H9 (cell line): ENCODE measurements around the gene SLC19A1. TPM values are rescaled to one million over a fixed set of nuclear protein-coding genes. Genes with fewer than 3 reads are reported as not detected.
"Not testable (repeated sequence)": the region's sequence is repeated elsewhere in the genome, so short reads cannot be mapped to it uniquely, and the experiment has no call there.

Source experiments
- DNase-seq: peaks from one replicate; pipeline ENCODE4 v3.0.0-alpha.2; 2017
- H2AFZ ChIP-seq: one replicate; pipeline ENCODE4 v1.6.1; 2013; ENCODE audit warnings: mild to moderate bottlenecking, low read length, control low read depth, moderate library complexity
- H2AK5ac ChIP-seq: 2 replicates; pipeline ENCODE4 v1.6.1; 2013; ENCODE audit warnings: low read length, control low read depth, mixed read lengths; ENCODE audit not compliant: insufficient read length
- H2BK120ac ChIP-seq: one replicate; pipeline ENCODE4 v1.6.1; 2013; ENCODE audit warnings: low read depth, mild to moderate bottlenecking, low read length, control low read depth, inconsistent platforms; ENCODE audit not compliant: poor library complexity, severe bottlenecking
- H2BK12ac ChIP-seq: 2 replicates; pipeline ENCODE4 v1.6.1; 2013; ENCODE audit warnings: low read length, control low read depth, mixed read lengths, low read depth; ENCODE audit not compliant: insufficient read length
- H2BK15ac ChIP-seq: 2 replicates; pipeline ENCODE4 v1.6.1; 2013; ENCODE audit warnings: low read depth, low read length, control low read depth
- H2BK20ac ChIP-seq: one replicate; pipeline ENCODE4 v1.6.1; 2013; ENCODE audit warnings: low read depth, mild to moderate bottlenecking, low read length, control low read depth, inconsistent platforms; ENCODE audit not compliant: poor library complexity, severe bottlenecking
- H2BK5ac ChIP-seq: 2 replicates; pipeline ENCODE4 v1.6.1; 2013; ENCODE audit warnings: low read length, control low read depth, mixed read lengths; ENCODE audit not compliant: insufficient read length
- H3K14ac ChIP-seq: 2 replicates; pipeline ENCODE4 v1.6.1; 2013; ENCODE audit warnings: low read length, control low read depth; ENCODE audit not compliant: insufficient read depth
- H3K18ac ChIP-seq: 2 replicates; pipeline ENCODE4 v1.6.1; 2013; ENCODE audit warnings: low read depth, mild to moderate bottlenecking, mixed read lengths, low read length, control low read depth; ENCODE audit not compliant: insufficient read length
- H3K23ac ChIP-seq: 2 replicates; pipeline ENCODE4 v1.6.1; 2013; ENCODE audit warnings: low read length, control low read depth, mixed read lengths, low read depth; ENCODE audit not compliant: insufficient read length
- H3K23me2 ChIP-seq: 2 replicates; pipeline ENCODE4 v1.6.1; 2013; ENCODE audit warnings: low read depth, mild to moderate bottlenecking, mixed read lengths, low read length, control low read depth; ENCODE audit not compliant: insufficient read length, poor library complexity, severe bottlenecking
- H3K27ac ChIP-seq: 2 replicates; pipeline ENCODE4 v1.5.1; 2013; ENCODE audit warnings: low read length, control low read depth, mixed read lengths, low read depth; ENCODE audit not compliant: insufficient read length
- H3K27me3 ChIP-seq: 2 replicates; pipeline ENCODE4 v1.6.1; 2013; ENCODE audit warnings: low read length, control low read depth, inconsistent platforms; ENCODE audit not compliant: insufficient read depth
- H3K4ac ChIP-seq: 2 replicates; pipeline ENCODE4 v1.6.1; 2013; ENCODE audit warnings: low read depth, mild to moderate bottlenecking, control low read depth, inconsistent platforms, low read length, moderate library complexity
- H3K4me1 ChIP-seq: 2 replicates; pipeline ENCODE4 v1.6.1; 2013; ENCODE audit warnings: low read length, control low read depth, inconsistent platforms; ENCODE audit not compliant: insufficient read depth
- H3K4me2 ChIP-seq: 2 replicates; pipeline ENCODE4 v1.6.1; 2013; ENCODE audit warnings: low read length, control low read depth, mixed read lengths; ENCODE audit not compliant: insufficient read length, insufficient read depth
- H3K56ac ChIP-seq: 2 replicates; pipeline ENCODE4 v1.6.1; 2013; ENCODE audit warnings: low read depth, mild to moderate bottlenecking, mixed read lengths, low read length, control low read depth; ENCODE audit not compliant: insufficient read length
- H3K79me1 ChIP-seq: 2 replicates; pipeline ENCODE4 v1.6.1; 2013; ENCODE audit warnings: low read depth, mild to moderate bottlenecking, moderate library complexity, low read length, control low read depth, inconsistent platforms; ENCODE audit not compliant: insufficient read depth, poor library complexity, severe bottlenecking
- H3K79me2 ChIP-seq: 2 replicates; pipeline ENCODE4 v1.6.1; 2013; ENCODE audit warnings: low read length, control low read depth, inconsistent platforms; ENCODE audit not compliant: insufficient read depth
- H3K9ac ChIP-seq: 2 replicates; pipeline ENCODE4 v1.6.1; 2013; ENCODE audit warnings: low read length, control low read depth, mixed read lengths; ENCODE audit not compliant: insufficient read length; ENCODE audit errors: extremely low read depth
- H3K9me3 ChIP-seq: one replicate; pipeline ENCODE4 v1.6.1; 2013; ENCODE audit warnings: low read depth, low read length, inconsistent platforms; ENCODE audit not compliant: control insufficient read depth
- H3T11ph ChIP-seq: one replicate; pipeline ENCODE4 v1.6.1; 2013; ENCODE audit warnings: mild to moderate bottlenecking, low read length, control low read depth, inconsistent platforms
- H4K20me1 ChIP-seq: one replicate; pipeline ENCODE4 v1.6.1; 2013; ENCODE audit not compliant: control insufficient read depth, insufficient read length, insufficient read depth
- H4K5ac ChIP-seq: 2 replicates; pipeline ENCODE4 v1.6.1; 2013; ENCODE audit warnings: low read depth, mild to moderate bottlenecking, mixed read lengths, low read length, control low read depth; ENCODE audit not compliant: insufficient read length
- H4K8ac ChIP-seq: replicated peaks from 2 replicates; pipeline ENCODE4 v1.6.1; 2013; ENCODE audit warnings: low read length, control low read depth, mixed read lengths, low read depth; ENCODE audit not compliant: insufficient read length
- H4K91ac ChIP-seq: 2 replicates; pipeline ENCODE4 v1.6.1; 2013; ENCODE audit warnings: low read depth, mild to moderate bottlenecking, moderate library complexity, mixed read lengths, low read length, control low read depth; ENCODE audit not compliant: insufficient read length
- H3K27ac Mint-ChIP-seq, 3 experiments: 2 replicates in 2 of 3; 3 replicates in 1 of 3; pipeline ENCODE4 v1.8.0; 2020 to 2021; ENCODE audit warnings: mixed read lengths in 3 of 3, mild to moderate bottlenecking in 1 of 3, moderate library complexity in 1 of 3
- H3K27me3 Mint-ChIP-seq: 2 replicates; pipeline ENCODE4 v1.8.0; 2021; ENCODE audit warnings: low read depth, mild to moderate bottlenecking, moderate library complexity, mixed read lengths
- H3K36me3 Mint-ChIP-seq, 3 experiments: 2 replicates in 2 of 3; 3 replicates in 1 of 3; pipeline ENCODE4 v1.8.0; 2020 to 2021; ENCODE audit warnings: low read depth in 3 of 3, mixed read lengths in 3 of 3; ENCODE audit not compliant: insufficient read depth in 1 of 3
- H3K4me1 Mint-ChIP-seq, 2 experiments: 2 replicates each; pipeline ENCODE4 v1.8.0; 2020; ENCODE audit warnings: mixed read lengths in 2 of 2
- H3K4me3 Mint-ChIP-seq, 2 experiments: 2 replicates in 1 of 2; 3 replicates in 1 of 2; pipeline ENCODE4 v1.8.0; 2020 to 2021; ENCODE audit warnings: mild to moderate bottlenecking in 2 of 2, mixed read lengths in 2 of 2, moderate library complexity in 1 of 2
- H3K9me3 Mint-ChIP-seq, 2 experiments: 2 replicates in 1 of 2; 3 replicates in 1 of 2; pipeline ENCODE4 v1.8.0; 2020; ENCODE audit warnings: mild to moderate bottlenecking in 2 of 2, mixed read lengths in 2 of 2, moderate library complexity in 1 of 2
- WGBS: extraction: QIAGEN DNeasy Blood & Tissue Kit; methylation state at CpG from one replicate; pipeline ENCODE4 v1.1.7; 2013; ENCODE audit warnings: missing lambda C conversion rate, low lambda C conversion rate, mixed read lengths; ENCODE audit not compliant: insufficient read length; ENCODE audit errors: extremely low coverage; 5-methylcytosine and 5-hydroxymethylcytosine counted together
- total RNA-seq: library from RNA; stranded (reverse); gene quantifications from 2 replicates; pipeline ENCODE4 v1.2.1, GENCODE V29; 2021
- TF ChIP-seq, protein P1 (sequence below): fragments of 200-600 bp; sonication (generic); conservative IDR thresholded peaks from 3 replicates; pipeline ENCODE4 v1.8.0; 2021; ENCODE audit warnings: antibody characterized with exemption, mild to moderate bottlenecking

The SLC19A1 gene
- total RNA-seq, 1 experiment from 2014 or later: 32.4 TPM

DNA sequence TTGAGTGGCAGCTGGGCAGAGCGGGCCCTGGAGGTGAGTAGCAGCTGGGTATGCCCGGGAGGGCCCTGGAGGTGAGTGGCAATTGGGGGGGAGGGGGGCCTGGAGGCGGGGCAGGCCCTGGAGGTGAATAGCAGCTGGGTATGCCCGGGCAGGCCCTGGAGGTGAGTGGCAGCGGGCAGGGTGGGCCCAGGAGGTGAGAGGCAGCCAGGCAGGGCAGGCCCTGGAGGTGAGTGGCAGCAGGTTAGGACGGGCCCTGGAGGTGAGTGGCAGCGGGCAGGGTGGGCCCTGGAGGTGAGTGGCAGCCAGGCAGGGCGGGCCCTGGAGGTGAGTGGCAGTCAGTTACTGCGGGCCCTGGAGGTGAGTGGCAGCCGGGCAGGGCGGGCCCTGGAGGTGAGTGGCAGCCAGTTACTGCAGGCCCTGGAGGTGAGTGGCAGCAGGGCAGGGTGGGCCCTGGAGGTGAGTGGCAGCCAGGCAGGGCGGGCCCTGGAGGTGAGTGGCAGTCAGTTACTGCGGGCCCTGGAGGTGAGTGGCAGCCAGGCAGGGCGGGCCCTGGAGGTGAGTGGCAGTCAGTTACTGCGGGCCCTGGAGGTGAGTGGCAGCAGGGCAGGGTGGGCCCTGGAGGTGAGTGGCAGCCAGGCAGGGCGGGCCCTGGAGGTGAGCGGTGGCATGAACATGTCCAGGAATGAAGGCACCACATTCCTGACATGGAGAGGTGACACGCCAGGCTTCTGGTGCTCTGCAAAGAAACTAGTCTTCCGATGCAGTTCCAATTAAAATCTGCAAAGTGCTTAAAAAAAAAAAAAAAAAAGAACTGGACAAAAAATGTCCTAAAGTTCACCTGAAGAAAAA lies 14.9 kb downstream of the SLC19A1 start:
- TF ChIP-seq, protein P1, sequence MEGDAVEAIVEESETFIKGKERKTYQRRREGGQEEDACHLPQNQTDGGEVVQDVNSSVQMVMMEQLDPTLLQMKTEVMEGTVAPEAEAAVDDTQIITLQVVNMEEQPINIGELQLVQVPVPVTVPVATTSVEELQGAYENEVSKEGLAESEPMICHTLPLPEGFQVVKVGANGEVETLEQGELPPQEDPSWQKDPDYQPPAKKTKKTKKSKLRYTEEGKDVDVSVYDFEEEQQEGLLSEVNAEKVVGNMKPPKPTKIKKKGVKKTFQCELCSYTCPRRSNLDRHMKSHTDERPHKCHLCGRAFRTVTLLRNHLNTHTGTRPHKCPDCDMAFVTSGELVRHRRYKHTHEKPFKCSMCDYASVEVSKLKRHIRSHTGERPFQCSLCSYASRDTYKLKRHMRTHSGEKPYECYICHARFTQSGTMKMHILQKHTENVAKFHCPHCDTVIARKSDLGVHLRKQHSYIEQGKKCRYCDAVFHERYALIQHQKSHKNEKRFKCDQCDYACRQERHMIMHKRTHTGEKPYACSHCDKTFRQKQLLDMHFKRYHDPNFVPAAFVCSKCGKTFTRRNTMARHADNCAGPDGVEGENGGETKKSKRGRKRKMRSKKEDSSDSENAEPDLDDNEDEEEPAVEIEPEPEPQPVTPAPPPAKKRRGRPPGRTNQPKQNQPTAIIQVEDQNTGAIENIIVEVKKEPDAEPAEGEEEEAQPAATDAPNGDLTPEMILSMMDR: peak; percentile 26; the same call in 1 of the 3 replicates
- H3K9me3 ChIP-seq, H2BK120ac ChIP-seq, H2BK12ac ChIP-seq, H3K18ac ChIP-seq, H2BK20ac ChIP-seq, H3T11ph ChIP-seq, H3K9ac ChIP-seq, H4K8ac ChIP-seq, H3K4ac ChIP-seq, H3K79me2 ChIP-seq, H3K27ac ChIP-seq, H3K4me1 ChIP-seq, H3K23ac ChIP-seq, H3K27me3 ChIP-seq, H3K14ac ChIP-seq, H3K9me3 Mint-ChIP-seq, H3K27me3 Mint-ChIP-seq, H2BK5ac ChIP-seq, H4K5ac ChIP-seq, H4K20me1 ChIP-seq, H3K4me1 Mint-ChIP-seq, H2AFZ ChIP-seq, H3K56ac ChIP-seq, H3K4me3 Mint-ChIP-seq, H2BK15ac ChIP-seq, H4K91ac ChIP-seq, H2AK5ac ChIP-seq, H3K4me2 ChIP-seq, H3K23me2 ChIP-seq, H3K79me1 ChIP-seq: not testable (repeated sequence)
- no CpG with 5 or more reads among the region's 19 CpGs for WGBS
- H3K27ac Mint-ChIP-seq: peak overlapping the region in 2 of 3 experiments; percentile 44 to 80; a peak in 3 of 7 replicates
- DNase-seq: peak; percentile 95
- peaks cover 26 to 44% (median 27%) of the 10 kb centered on the region in 3 experiments for H3K36me3 Mint-ChIP-seq
